GM18870 (cell line): ENCODE measurements around the gene TCP11L2.

Experiments used
- ATAC-seq: cut with Tn5 transposase; IDR thresholded peaks from one replicate; pipeline ENCODE4 v1.9.1; 2021; ENCODE audit warnings: moderate library complexity; ENCODE audit not compliant: unreplicated experiment

TCP11L2 gene

GRCh38 chr12:106302401-106303201 is at the start of gene TCP11L2:
TCP11L2 (plus strand) TSS chr12:106302733; CDS start chr12:106311076, 8,343 bp downstream.
- ATAC-seq, result peak; percentile 51

- no peak for ATAC-seq
These were observed 47.8 kb upstream of the TCP11L2 start for GRCh38 chr12:106254724-106255123.

- no peak for ATAC-seq
These were observed 47.0 kb upstream of the TCP11L2 start for GRCh38 chr12:106255493-106255892.

- no peak for ATAC-seq
These were observed 46.6 kb upstream of the TCP11L2 start for GRCh38 chr12:106255952-106256351.

- ATAC-seq, result no peak
These were observed 46.0 kb upstream of the TCP11L2 start for GRCh38 chr12:106256524-106256923.

- ATAC-seq, result no peak
These were observed 44.3 kb upstream of the TCP11L2 start for GRCh38 chr12:106258226-106258625.

GRCh38 chr12:106258935-106259334 is 43.6 kb upstream of the TCP11L2 start:
- no peak for ATAC-seq

GRCh38 chr12:106265116-106265515 is 37.4 kb upstream of the TCP11L2 start:
- no peak for ATAC-seq

- no peak for ATAC-seq
These were observed 35.0 kb upstream of the TCP11L2 start for GRCh38 chr12:106267535-106267934.

- ATAC-seq, result no peak
These were observed 33.3 kb upstream of the TCP11L2 start for GRCh38 chr12:106269150-106269771.

GRCh38 chr12:106271575-106272505 is 30.7 kb upstream of the TCP11L2 start:
- no peak for ATAC-seq

GRCh38 chr12:106273491-106273890 is 29.0 kb upstream of the TCP11L2 start:
- ATAC-seq, result no peak

GRCh38 chr12:106274012-106274411 is 28.5 kb upstream of the TCP11L2 start:
- ATAC-seq, result no peak

GRCh38 chr12:106274575-106275121 is 27.9 kb upstream of the TCP11L2 start:
- no peak for ATAC-seq

- no peak for ATAC-seq
These were observed 27.1 kb upstream of the TCP11L2 start for GRCh38 chr12:106275458-106275857.

GRCh38 chr12:106276032-106276740 is 26.3 kb upstream of the TCP11L2 start:
- peak; percentile 62 for ATAC-seq

- ATAC-seq, result no peak
These were observed 22.4 kb upstream of the TCP11L2 start for GRCh38 chr12:106280106-106280505.

- ATAC-seq, result no peak
These were observed 21.3 kb upstream of the TCP11L2 start for GRCh38 chr12:106281056-106281782.

- no peak for ATAC-seq
These were observed 20.7 kb upstream of the TCP11L2 start for GRCh38 chr12:106281804-106282203.
